NOMO-1 (cell line): ENCODE data around the gene NNT.
A peak's percentile ranks its signal among the peaks of the same experiment; 100 is the strongest.
"Not testable (repeated sequence)": the region's sequence is repeated elsewhere in the genome, so short reads cannot be mapped to it uniquely, and the experiment has no call there.

ENCODE experiments used
- DNase-seq, 2 experiments: peaks; one replicate each; lab custom pipeline; 2025; ENCODE audit not compliant: unreplicated experiment in 2 of 2; lab: John Stamatoyannopoulos, UW

The NNT gene

GRCh38 chr5:43659075-43659474 is 56.1 kb downstream of the NNT start:
- no peak for DNase-seq

- peak; percentile 10 to 25 for DNase-seq
Measured at GRCh38 chr5:43661102-43661501, 58.1 kb downstream of the NNT start.

DNA sequence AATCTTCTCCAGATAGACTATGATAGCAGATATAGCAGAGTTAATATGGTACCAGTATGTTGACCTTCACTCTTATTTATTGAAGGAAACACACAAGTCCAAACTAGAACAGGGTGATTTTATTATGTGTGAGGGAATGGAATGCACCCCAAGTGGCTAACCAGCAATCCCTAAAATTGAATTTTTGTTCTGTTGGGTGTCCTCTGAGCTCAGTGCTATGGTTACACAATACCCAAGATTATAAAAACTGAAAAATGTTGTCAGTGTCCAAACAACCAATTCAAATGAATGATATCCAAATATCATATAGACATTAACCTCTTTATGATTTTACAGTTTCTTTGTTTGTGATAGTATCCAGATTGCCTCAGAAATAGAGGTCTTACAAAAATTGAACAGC is 60.9 kb downstream of the NNT start:
- DNase-seq: no peak

DNA sequence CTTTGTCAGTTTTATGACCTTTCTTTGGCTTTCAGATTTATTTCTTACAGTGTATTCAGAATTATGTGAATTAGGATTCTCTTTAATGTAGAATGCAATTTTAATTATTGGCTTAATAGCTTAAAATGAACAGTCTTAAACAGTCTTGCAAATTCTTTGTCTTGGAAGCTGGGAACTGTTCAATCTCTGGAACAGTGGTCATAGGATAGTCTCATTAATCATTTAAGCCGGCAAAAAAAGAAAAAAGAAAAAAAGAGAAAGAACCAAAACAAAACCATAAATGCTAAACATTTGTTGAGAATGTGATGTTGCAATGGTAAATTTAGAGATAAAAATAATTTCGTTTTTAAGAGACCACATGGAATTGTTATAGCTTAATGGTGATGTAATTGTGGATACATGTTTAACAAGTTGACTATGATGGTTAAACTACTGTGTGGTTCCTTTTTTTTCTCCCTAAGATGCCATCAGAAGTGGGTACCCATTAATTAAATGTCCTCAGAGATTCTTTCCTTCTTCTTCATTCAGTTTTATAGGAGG is 61.6 kb downstream of the NNT start:
- DNase-seq: no peak

GRCh38 chr5:43665749-43666148 is 62.8 kb downstream of the NNT start:
- not testable (repeated sequence) for DNase-seq

GRCh38 chr5:43666728-43667127 is 63.7 kb downstream of the NNT start:
- not testable (repeated sequence) for DNase-seq

GRCh38 chr5:43667379-43667778 is 64.4 kb downstream of the NNT start:
- not testable (repeated sequence) for DNase-seq

DNA sequence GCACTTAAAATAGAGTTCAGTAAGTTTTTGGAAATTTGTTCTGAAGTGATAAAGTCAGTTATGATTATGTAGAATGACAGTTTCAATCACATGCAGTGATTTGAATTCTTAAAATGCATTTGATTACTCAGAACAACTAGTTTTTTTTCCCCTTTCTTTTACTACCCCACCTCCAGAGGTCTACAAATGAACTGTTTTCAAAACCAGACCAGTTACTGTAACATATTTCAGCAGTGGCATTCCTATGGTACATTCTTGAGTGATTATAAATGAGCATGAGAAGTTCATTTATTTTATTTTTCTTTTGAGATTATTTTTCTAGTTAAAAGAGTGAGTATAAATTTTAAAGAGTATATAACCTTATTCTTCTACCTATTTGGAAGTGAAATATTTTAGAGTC is 71.6 kb downstream of the NNT start:
- DNase-seq: no peak

DNA sequence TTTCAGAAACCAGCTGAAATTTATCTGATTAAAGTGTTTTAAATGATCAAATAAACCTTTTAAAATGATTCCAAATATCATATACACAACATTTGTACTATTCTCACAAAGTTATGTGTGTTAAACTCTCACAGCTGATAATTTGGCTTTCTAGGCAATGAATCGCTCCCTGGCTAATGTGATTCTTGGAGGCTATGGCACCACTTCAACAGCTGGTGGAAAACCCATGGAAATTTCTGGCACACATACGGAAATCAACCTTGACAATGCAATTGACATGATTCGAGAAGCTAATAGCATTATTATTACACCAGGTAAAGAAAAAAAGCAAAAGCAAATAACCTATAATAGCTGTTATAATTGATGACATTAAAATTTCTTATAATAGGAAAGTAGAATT is 72.4 kb downstream of the NNT start:
- DNase-seq: no peak

GRCh38 chr5:43676083-43676840 is 73.3 kb downstream of the NNT start:
- no peak for DNase-seq

- no peak for DNase-seq
Measured at GRCh38 chr5:43677253-43677652, 74.3 kb downstream of the NNT start.

DNA sequence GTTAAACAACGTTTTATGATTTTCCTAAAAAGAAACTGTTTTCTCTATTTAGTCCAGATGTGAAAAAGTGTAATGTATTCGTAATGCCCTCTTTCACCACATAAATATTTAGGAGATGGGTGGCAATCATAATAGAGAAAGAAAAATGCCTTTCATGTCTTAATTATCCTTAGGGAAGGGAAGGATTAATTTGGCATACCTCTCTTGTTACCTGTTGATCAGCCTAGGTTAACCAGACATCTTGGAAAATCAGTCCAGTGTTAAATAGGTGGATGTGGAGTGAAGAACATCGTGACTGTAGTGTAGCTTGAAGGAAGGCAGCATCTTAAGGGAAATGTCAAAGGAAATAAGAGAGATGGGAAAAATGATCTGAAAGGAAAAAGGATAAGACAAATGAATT is 76.2 kb downstream of the NNT start:
- DNase-seq: no peak

DNA sequence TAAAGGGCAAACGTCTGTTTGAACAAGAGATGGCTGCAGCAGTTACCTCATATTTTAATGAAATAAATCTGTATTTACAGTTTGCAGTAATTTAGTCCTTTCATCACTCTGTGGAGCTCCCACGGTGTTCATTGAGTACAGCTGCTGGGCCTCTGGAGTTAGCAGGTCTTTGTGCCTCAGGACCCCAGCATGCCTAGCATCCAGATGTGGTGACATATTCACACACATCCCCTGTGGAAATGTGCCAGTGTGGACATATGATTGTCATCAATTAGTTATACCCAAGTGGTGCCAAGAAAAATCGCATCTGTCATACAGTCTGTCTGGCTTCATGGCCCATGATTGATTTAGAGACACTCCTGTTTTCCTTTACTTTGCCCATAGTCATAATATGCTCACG is 77.3 kb downstream of the NNT start:
- DNase-seq: no peak

DNA sequence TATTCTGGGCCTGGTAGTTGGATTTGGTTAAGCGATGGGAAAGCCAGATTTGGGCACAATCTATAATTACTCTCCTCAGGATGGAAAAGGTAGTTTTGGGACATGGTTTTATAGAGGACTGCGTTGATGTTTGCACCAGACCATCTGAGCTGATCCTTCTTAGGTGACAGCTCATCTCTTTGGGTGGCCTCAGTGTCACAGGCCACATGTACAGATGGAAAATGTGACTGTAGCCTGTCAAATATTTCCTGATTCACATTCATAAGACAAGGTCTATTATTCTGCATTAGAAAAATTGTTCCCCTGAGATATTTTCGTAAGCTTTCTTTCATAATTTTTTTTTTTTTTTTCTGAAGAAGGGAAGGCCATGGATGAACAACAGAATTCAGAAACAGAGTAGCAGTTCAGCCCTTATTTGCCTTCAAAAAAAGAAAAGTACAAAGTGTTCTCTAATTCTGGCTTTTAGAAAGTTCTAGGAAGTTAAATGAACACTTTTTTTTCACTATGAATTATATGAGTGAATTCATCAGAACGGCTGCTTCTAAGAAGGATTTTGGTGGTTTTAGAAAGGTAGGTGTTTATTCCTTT is 81.0 kb downstream of the NNT start:
- no peak for DNase-seq

DNA sequence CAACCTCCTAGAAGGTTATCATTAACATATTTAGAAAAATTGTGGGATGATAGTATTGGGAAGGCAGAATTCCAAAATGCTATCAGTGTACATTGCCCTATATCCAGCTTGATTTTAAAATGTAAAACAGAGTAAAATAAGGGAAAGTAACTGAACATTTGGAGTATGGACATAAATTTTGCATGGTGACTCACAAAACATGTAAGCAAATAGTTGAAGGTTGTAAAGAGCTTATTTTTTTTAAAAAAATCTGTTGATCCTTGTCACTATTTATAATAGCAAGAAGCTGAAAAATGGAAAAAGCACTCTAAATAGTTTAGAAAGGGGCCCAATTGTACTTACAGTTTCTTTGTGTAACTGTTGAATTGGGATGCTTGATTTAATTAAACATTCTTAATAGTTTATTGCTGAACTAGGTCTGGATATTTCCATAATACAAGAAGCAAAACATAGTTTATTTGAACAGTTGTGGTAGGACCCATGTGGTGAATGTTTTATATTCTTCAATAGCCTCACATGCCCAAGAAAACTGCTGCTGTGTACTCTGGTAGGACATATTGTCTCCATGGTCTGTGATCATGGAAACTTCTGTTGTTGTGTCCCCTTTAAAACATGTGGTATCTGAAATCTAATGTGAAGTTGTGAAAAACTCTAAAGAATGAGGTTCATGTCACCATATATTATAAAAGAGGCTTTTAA is 82.4 kb downstream of the NNT start:
- no peak for DNase-seq

GRCh38 chr5:43687275-43687674 is 84.3 kb downstream of the NNT start:
- no peak for DNase-seq

- no peak for DNase-seq
Measured at GRCh38 chr5:43691275-43691674, 88.3 kb downstream of the NNT start.

DNA sequence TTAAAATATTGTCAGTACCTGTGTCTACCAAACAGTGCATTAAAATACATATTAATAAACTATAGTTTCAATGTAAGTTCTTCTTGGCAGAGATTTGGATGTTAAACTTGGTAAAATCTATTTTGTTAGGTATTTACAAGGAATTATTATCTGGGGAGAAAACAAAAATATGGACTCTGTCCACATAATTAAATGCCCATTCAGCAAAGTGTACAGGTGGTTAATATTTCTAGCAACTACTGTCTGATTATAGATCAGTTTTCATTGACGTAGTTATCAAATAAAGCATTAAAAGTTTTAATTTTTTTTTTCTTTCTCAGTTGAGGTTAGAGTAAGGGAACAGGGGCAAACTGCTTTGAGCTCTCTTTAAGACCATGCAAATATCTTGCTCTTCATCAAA is 88.9 kb downstream of the NNT start:
- DNase-seq: no peak

DNA sequence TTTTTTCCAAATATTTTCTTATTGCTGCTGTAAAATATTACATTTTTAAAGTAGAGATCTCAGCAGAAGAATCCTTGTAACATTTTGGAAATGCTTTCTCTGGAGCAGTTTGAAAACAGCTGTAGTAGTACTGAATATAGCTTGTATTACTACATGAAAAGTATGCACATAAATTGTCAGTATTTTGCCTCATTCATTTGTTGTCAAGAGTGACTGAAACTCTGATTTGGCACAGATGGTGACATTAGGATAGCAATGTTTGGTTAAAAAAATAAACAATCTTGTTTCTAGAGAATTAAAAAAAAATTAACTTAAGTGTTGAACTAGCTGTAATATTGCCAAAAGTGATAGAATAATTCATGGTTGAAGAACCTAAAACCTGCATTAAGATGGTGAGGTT is 90.4 kb downstream of the NNT start:
- DNase-seq: no peak

GRCh38 chr5:43694027-43694426 is 91.0 kb downstream of the NNT start:
- no peak for DNase-seq

DNA sequence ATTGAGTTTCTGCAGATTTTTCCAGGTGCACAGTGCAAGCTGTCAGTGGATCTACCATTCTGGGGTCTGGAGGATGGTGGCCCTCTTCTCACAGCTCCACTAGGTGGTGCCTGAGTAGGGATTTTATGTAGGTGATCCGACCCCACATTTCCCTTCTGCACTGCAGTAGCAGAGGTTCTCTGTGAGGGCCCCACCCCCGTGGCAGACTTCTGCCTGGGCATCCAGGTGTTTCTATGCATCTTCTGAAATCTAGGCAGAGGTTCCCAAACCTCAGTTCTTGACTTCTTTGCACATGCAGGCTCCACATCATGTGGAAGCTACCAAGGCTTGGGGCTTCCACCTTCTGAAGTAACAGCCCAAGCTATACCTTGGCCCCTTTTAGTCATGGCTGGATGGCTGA is 93.5 kb downstream of the NNT start:
- DNase-seq: not testable (repeated sequence)

GRCh38 chr5:43699910-43700309 is 96.9 kb downstream of the NNT start:
- DNase-seq: no peak
